Activated T-cell treated with anti-CD3 and anti-CD28 coated beads, Interleukin-2, amount 50 U/mL, for 1 hour (primary cell): ENCODE measurements around the gene NAV3.

ENCODE experiments used
- DNase-seq: peaks from one replicate; pipeline ENCODE4 v3.0.0-alpha.2; 2020

The NAV3 gene

GRCh38 chr12:77925536-77926108, 94.9 kb downstream of the NAV3 start:
- no peak for DNase-seq

- DNase-seq = no peak
Observed at GRCh38 chr12:77928078-77928477, 97.4 kb downstream of the NAV3 start.

- no peak for DNase-seq
Observed at GRCh38 chr12:77932216-77932615, 101.5 kb downstream of the NAV3 start.

- no peak for DNase-seq
Observed at GRCh38 chr12:77938301-77938700, 107.6 kb downstream of the NAV3 start.

GRCh38 chr12:77940011-77940423, 109.3 kb downstream of the NAV3 start:
- no peak for DNase-seq

GRCh38 chr12:77940567-77940966, 109.9 kb downstream of the NAV3 start:
- DNase-seq = no peak

GRCh38 chr12:77941401-77941800, 110.7 kb downstream of the NAV3 start:
- no peak for DNase-seq

GRCh38 chr12:77943466-77943865, 112.8 kb downstream of the NAV3 start:
- no peak for DNase-seq

- DNase-seq = no peak
Observed at GRCh38 chr12:77946541-77947061, 115.9 kb downstream of the NAV3 start.

- DNase-seq = no peak
Observed at GRCh38 chr12:77947330-77947729, 116.6 kb downstream of the NAV3 start.

GRCh38 chr12:77947746-77948145, 117.1 kb downstream of the NAV3 start:
- no peak for DNase-seq

- no peak for DNase-seq
Observed at GRCh38 chr12:77949943-77950342, 119.2 kb downstream of the NAV3 start.

GRCh38 chr12:77953528-77954205, 123.0 kb downstream of the NAV3 start:
- no peak for DNase-seq

GRCh38 chr12:77954206-77954555, 123.5 kb downstream of the NAV3 start:
- DNase-seq = no peak

GRCh38 chr12:77957062-77957461, 126.4 kb downstream of the NAV3 start:
- no peak for DNase-seq

GRCh38 chr12:77963576-77964178, 133.0 kb downstream of the NAV3 start:
- DNase-seq = no peak

- no peak for DNase-seq
Observed at GRCh38 chr12:77965790-77966189, 135.1 kb downstream of the NAV3 start.

- DNase-seq = no peak
Observed at GRCh38 chr12:77968021-77968420, 137.3 kb downstream of the NAV3 start.

GRCh38 chr12:77968571-77968970, 137.9 kb downstream of the NAV3 start:
- no peak for DNase-seq

- DNase-seq = no peak
Observed at GRCh38 chr12:77973579-77973978, 142.9 kb downstream of the NAV3 start.

GRCh38 chr12:77974645-77975044, 144.0 kb downstream of the NAV3 start:
- DNase-seq = no peak

- DNase-seq = no peak
Observed at GRCh38 chr12:77979597-77980250, 149.0 kb downstream of the NAV3 start.

GRCh38 chr12:77980782-77981181, 150.1 kb downstream of the NAV3 start:
- no peak for DNase-seq

GRCh38 chr12:77983859-77984258, 153.2 kb downstream of the NAV3 start:
- DNase-seq = no peak
